K562 (cell line): ENCODE results near the gene PCNX3. TPM values are rescaled to one million over a fixed set of nuclear protein-coding genes. Genes with fewer than 3 reads are reported as not detected.
A peak's percentile ranks its signal among the peaks of the same experiment; 100 is the strongest.

Source experiments
- CBX1 ChIP-seq: sonication (generic); IDR thresholded peaks from 2 replicates; pipeline ENCODE4 v1.6.1; 2016; ENCODE audit warnings: antibody characterized with exemption, low read depth, mild to moderate bottlenecking
- CBX3 ChIP-seq, 2 experiments: IDR thresholded peaks; 1 replicate in 1 of 2; 2 replicates in 1 of 2; pipeline ENCODE4 v1.6.1; 2012; ENCODE audit warnings: inconsistent platforms in 2 of 2, low read length in 2 of 2, borderline replicate concordance in 1 of 2, control low read depth in 1 of 2
- E2F3 ChIP-seq: fragments of 250-450 bp; sonication (Bioruptor Pico); IDR thresholded peaks from 2 replicates; pipeline ENCODE4 v1.4.0; 2020; ENCODE audit warnings: mild to moderate bottlenecking
- GTF3C2 ChIP-seq: IDR thresholded peaks from 3 replicates; pipeline ENCODE4 v1.6.1; 2011; ENCODE audit warnings: borderline replicate concordance, mild to moderate bottlenecking, moderate library complexity; ENCODE audit not compliant: insufficient read length; ENCODE audit errors: extremely low read depth
- HDAC1 ChIP-seq, 2 experiments: fragments of 450-650 bp; IDR thresholded peaks; 2 replicates each; pipeline ENCODE4 v1.6.1; 2016 to 2017; ENCODE audit warnings: inconsistent platforms in 1 of 2, mild to moderate bottlenecking in 1 of 2, moderate library complexity in 1 of 2
- HMGN3 ChIP-seq: IDR thresholded peaks from 2 replicates; pipeline ENCODE4 v1.6.1; 2011; ENCODE audit warnings: borderline replicate concordance, low read depth, mild to moderate bottlenecking, mixed read lengths, low read length; ENCODE audit not compliant: insufficient read length; ENCODE audit errors: extremely low read depth
- MYNN ChIP-seq, 2 experiments: sonication (generic); formaldehyde crosslinking in 1 of 2; IDR thresholded peaks; 2 replicates each; pipeline versions ENCODE4 v1.5.0 to v1.6.1; 2016 to 2020; ENCODE audit warnings: antibody characterized with exemption in 1 of 2, missing genetic modification reagents in 1 of 2
- NFIX ChIP-seq: fragments of 250-450 bp; sonication (Bioruptor Pico); IDR thresholded peaks from 2 replicates; pipeline ENCODE4 v1.4.0; 2020; ENCODE audit warnings: low read depth, mild to moderate bottlenecking, moderate library complexity
- PHF8 ChIP-seq: fragments of 200-600 bp; sonication (generic); IDR thresholded peaks from 2 replicates; pipeline ENCODE4 v1.6.1; 2012; ENCODE audit warnings: mixed run types, mild to moderate bottlenecking, inconsistent platforms, low read length, moderate library complexity, borderline replicate concordance
- RBM22 ChIP-seq: fragments of 200-400 bp; formaldehyde crosslinking; IDR thresholded peaks from 2 replicates; pipeline ENCODE4 v1.6.1; 2018; ENCODE audit warnings: low read length, low read depth; ENCODE audit not compliant: poor library complexity, severe bottlenecking
- SAFB2 ChIP-seq: fragments of 200-400 bp; formaldehyde crosslinking; IDR thresholded peaks from 2 replicates; pipeline ENCODE4 v1.6.1; 2018; ENCODE audit warnings: borderline replicate concordance, low read length, low read depth, moderate library complexity; ENCODE audit not compliant: severe bottlenecking
- SMARCA4 ChIP-seq: fragments of 450-650 bp; IDR thresholded peaks from 2 replicates; pipeline ENCODE4 v1.6.1; 2016
- TCF15 ChIP-seq: fragments of 250-450 bp; sonication (Bioruptor Pico); IDR thresholded peaks from 2 replicates; pipeline ENCODE4 v1.8.0; 2022; ENCODE audit warnings: moderate library complexity, mild to moderate bottlenecking, inconsistent platforms
- TGIF2 ChIP-seq: sonication (generic); formaldehyde crosslinking; IDR thresholded peaks from 2 replicates; pipeline ENCODE4 v1.8.1; 2022; ENCODE audit warnings: mild to moderate bottlenecking, missing genetic modification reagents, moderate library complexity
- XRCC5 ChIP-seq: fragments of 200-400 bp; formaldehyde crosslinking; IDR thresholded peaks from 2 replicates; pipeline ENCODE4 v1.6.1; 2017; ENCODE audit warnings: low read depth, mild to moderate bottlenecking, low read length
- polyA plus RNA-seq, 8 experiments: library from polyadenylated mRNA; depleted of rRNA in 4 of 8; stranded (reverse) in 5 of 8; unstranded in 3 of 8; fragments of >200 nt; fragmentation: Nextera tagmentation in 2 of 8; fragmentation: Illumina TruSeq in 1 of 8; extraction: Ambion mirVana in 2 of 8; extraction: Trizol in 1 of 8; gene quantifications; 2 replicates each; pipeline versions ENCODE4 v1.2.1 to v1.2.3, GENCODE V29; 2011 to 2014; ENCODE audit warnings: inconsistent platforms in 1 of 8, missing spikeins in 1 of 8
- total RNA-seq, 7 experiments: library from RNA; depleted of rRNA in 6 of 7; stranded (reverse); fragments of >200 nt in 6 of 7; fragmentation: Illumina TruSeq in 2 of 7; extraction: Trizol in 2 of 7; gene quantifications; 2 replicates each; pipeline versions ENCODE4 v1.2.1 to v1.2.3, GENCODE V29; 2011 to 2021; ENCODE audit warnings: low replicate concordance in 1 of 7
- TF ChIP-seq, protein P1 (sequence below): fragments of 200-800 bp; sonication (Bioruptor generic); IDR thresholded peaks from 2 replicates; pipeline ENCODE4 v1.6.1; 2017; ENCODE audit warnings: missing genetic modification characterization, missing compliant biosample characterization
- TF ChIP-seq, protein P2 (sequence below): fragments of 250-450 bp; sonication (Bioruptor Pico); IDR thresholded peaks from 2 replicates; pipeline ENCODE4 v1.9.0; 2021; ENCODE audit warnings: mild to moderate bottlenecking, inconsistent platforms

The PCNX3 gene
- total and polyA plus RNA-seq, 9 of the 15 experiments (the other 6 are each of a cell fraction or from before 2014, with no cell fraction given): 0.11 to 47.8 (median 12.8) TPM

GRCh38 chr11:65574109-65574810, 41.3 kb upstream of the PCNX3 start (continued):
- TF ChIP-seq, protein P1, sequence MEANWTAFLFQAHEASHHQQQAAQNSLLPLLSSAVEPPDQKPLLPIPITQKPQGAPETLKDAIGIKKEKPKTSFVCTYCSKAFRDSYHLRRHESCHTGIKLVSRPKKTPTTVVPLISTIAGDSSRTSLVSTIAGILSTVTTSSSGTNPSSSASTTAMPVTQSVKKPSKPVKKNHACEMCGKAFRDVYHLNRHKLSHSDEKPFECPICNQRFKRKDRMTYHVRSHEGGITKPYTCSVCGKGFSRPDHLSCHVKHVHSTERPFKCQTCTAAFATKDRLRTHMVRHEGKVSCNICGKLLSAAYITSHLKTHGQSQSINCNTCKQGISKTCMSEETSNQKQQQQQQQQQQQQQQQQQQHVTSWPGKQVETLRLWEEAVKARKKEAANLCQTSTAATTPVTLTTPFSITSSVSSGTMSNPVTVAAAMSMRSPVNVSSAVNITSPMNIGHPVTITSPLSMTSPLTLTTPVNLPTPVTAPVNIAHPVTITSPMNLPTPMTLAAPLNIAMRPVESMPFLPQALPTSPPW: peak; percentile 98
- TF ChIP-seq MYNN (IDR thresholded peaks at IDR 0.05): 0 out of 2 replicates have a peak, but pooled peaks have one; percentile 39
- no peak for TF ChIP-seq MYNN (CRISPR knock-in tag; IDR thresholded peaks at IDR 0.05)
- peak; percentile 43; the same call in 1 of the 2 replicates for TF ChIP-seq CBX1
- TF ChIP-seq RBM22: peak; percentile 67
- peak; percentile 33; the same call in 1 of the 2 replicates for TF ChIP-seq TGIF2 (CRISPR knock-in tag)
- peak; percentile 71; the same call in 1 of the 2 replicates for TF ChIP-seq XRCC5
- no peak for TF ChIP-seq TCF15 (CRISPR knock-in tag)
- peak; percentile 96 for TF ChIP-seq HMGN3
- TF ChIP-seq GTF3C2: no peak
- TF ChIP-seq HDAC1 (IDR thresholded peaks at IDR 0.05): peak in 1 of 2 experiments; percentile 64; a peak in 2 of 4 replicates
- peak; percentile 35; the same call in 1 of the 2 replicates for TF ChIP-seq PHF8
- TF ChIP-seq E2F3 (CRISPR knock-in tag): no peak
- TF ChIP-seq SAFB2: no peak
- TF ChIP-seq CBX3 (IDR thresholded peaks at IDR 0.05; ENCODE audit: borderline replicate concordance in 1 of 2, low read length in 2 of 2): no peak
- TF ChIP-seq SMARCA4: no peak; the same call in 1 of the 2 replicates
- TF ChIP-seq, protein P2, sequence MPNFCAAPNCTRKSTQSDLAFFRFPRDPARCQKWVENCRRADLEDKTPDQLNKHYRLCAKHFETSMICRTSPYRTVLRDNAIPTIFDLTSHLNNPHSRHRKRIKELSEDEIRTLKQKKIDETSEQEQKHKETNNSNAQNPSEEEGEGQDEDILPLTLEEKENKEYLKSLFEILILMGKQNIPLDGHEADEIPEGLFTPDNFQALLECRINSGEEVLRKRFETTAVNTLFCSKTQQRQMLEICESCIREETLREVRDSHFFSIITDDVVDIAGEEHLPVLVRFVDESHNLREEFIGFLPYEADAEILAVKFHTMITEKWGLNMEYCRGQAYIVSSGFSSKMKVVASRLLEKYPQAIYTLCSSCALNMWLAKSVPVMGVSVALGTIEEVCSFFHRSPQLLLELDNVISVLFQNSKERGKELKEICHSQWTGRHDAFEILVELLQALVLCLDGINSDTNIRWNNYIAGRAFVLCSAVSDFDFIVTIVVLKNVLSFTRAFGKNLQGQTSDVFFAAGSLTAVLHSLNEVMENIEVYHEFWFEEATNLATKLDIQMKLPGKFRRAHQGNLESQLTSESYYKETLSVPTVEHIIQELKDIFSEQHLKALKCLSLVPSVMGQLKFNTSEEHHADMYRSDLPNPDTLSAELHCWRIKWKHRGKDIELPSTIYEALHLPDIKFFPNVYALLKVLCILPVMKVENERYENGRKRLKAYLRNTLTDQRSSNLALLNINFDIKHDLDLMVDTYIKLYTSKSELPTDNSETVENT (CRISPR knock-in tag): no peak
- no peak for TF ChIP-seq NFIX (CRISPR knock-in tag)
